ENCODE measurements around the gene PARP16. TPM values are rescaled to one million over a fixed set of nuclear protein-coding genes. Genes with fewer than 3 reads are reported as not detected.

PARP16 gene
- total RNA-seq, 6 experiments from 2014 or later: 4.1 to 5.1 (median 4.4) TPM

- Mint-ChIP-seq H3K4me3 (no peak overlapping the region), H3K27me3 (ENCODE audit: insufficient read depth) (peaks cover 19% of the 10 kb centered on the region)
- TF ChIP-seq CTCF (IDR thresholded peaks at IDR 0.05): no peak
These were observed 42.8 kb upstream of the PARP16 start for GRCh38 chr15:65329288-65329983.

GRCh38 chr15:65328506-65329287 lies 42.0 kb upstream of the PARP16 start:
- no peak for TF ChIP-seq CTCF (IDR thresholded peaks at IDR 0.05)
- H3K27me3 Mint-ChIP-seq (ENCODE audit: insufficient read depth): peaks cover 19% of the 10 kb centered on the region
- H3K36me3 Mint-ChIP-seq (ENCODE audit: low read depth): no peaks in the 10 kb centered on the region

More at GRCh38 chr15:65329288-65329983, 42.8 kb upstream of the PARP16 start:
- DNase-seq: no peak
- Mint-ChIP-seq H3K9me3 (no peaks in the 10 kb centered on the region), H3K27ac (no peak overlapping the region), H3K4me1 (ENCODE audit: low read depth) (no peaks in the 10 kb centered on the region), H3K36me3 (ENCODE audit: low read depth) (no peaks in the 10 kb centered on the region)

GRCh38 chr15:65327651-65328393 lies 41.1 kb upstream of the PARP16 start:
- Mint-ChIP-seq H3K4me3 (no peak overlapping the region), H3K4me1 (ENCODE audit: low read depth) (no peaks in the 10 kb centered on the region), H3K36me3 (ENCODE audit: low read depth) (no peaks in the 10 kb centered on the region), H3K9me3 (no peaks in the 10 kb centered on the region), H3K27me3 (ENCODE audit: insufficient read depth) (peaks cover 19% of the 10 kb centered on the region), H3K27ac (no peak overlapping the region)
- no peak for TF ChIP-seq CTCF (IDR thresholded peaks at IDR 0.05)
- no peak for DNase-seq

More at GRCh38 chr15:65328506-65329287, 42.0 kb upstream of the PARP16 start:
- Mint-ChIP-seq H3K4me1 (ENCODE audit: low read depth) (no peaks in the 10 kb centered on the region), H3K4me3 (no peak overlapping the region), H3K9me3 (no peaks in the 10 kb centered on the region), H3K27ac (no peak overlapping the region)
- DNase-seq: no peak

GRCh38 chr15:65326818-65327217 lies 40.1 kb upstream of the PARP16 start:
- Mint-ChIP-seq H3K4me1 (ENCODE audit: low read depth) (no peaks in the 10 kb centered on the region), H3K4me3 (no peak overlapping the region), H3K36me3 (ENCODE audit: low read depth) (no peaks in the 10 kb centered on the region), H3K27me3 (ENCODE audit: insufficient read depth) (peaks cover 22% of the 10 kb centered on the region), H3K27ac (no peak overlapping the region), H3K9me3 (no peaks in the 10 kb centered on the region)
- TF ChIP-seq CTCF (IDR thresholded peaks at IDR 0.05): no peak
- DNase-seq: no peak

- no peak overlapping the region for H3K4me3 Mint-ChIP-seq
- no peaks in the 10 kb centered on the region for H3K9me3 Mint-ChIP-seq
- peaks cover 28% of the 10 kb centered on the region for H3K27me3 Mint-ChIP-seq (ENCODE audit: insufficient read depth)
- DNase-seq: no peak
- H3K4me1 Mint-ChIP-seq (ENCODE audit: low read depth): no peaks in the 10 kb centered on the region
- TF ChIP-seq CTCF (IDR thresholded peaks at IDR 0.05): no peak
- H3K36me3 Mint-ChIP-seq (ENCODE audit: low read depth): no peaks in the 10 kb centered on the region
- no peak overlapping the region for H3K27ac Mint-ChIP-seq
These were observed 39.4 kb upstream of the PARP16 start for GRCh38 chr15:65326117-65326526.
